ENCODE measurements around the gene LDHAL6A.

Gene LDHAL6A

DNA sequence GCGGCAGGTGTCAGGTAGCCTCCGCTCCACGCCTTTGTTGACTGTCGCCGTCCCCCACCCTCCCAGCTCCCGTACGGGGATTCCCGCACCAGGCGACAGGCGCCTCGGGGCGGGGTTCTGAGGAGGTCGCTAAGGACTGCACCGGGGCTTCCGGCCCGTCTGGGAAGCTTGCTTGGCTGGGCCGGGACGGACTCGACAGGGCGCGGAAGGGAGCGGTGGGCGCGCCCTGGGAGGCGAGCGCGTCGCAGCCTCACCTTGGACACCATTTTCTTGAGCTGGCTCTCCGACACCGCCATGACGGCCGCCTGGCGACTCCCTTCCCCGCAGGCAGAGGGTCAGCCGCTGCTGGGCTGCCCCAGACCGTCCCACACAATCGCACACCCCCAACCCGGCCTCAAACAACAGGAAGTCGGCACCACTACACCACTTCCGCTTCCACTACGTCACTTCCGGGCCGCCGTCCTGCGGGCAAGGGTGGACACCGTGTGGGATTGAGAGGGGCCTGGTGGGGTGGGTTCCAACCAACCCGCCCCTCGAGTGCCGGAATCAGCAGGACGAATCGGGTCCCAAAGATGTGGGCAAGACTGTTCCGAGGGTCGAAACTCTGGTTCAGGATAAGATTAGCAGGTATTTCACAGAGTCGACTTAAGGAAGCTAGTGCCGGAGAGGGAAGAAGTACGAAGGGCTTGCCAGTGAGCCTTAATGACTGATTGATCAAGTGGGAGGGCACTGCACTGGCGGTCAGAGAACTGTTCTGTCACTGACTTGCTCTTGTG is 71.1 kb downstream of the LDHAL6A start, which contains the start of gene TSG101 (continued):
- TF ChIP-seq ZNF114 (tag by site-specific recombination; IDR thresholded peaks at IDR 0.05) (no peak), ZFP3 (tag by site-specific recombination; IDR thresholded peaks at IDR 0.05; ENCODE audit: low read depth) (no peak), ZNF266 (tag by site-specific recombination; IDR thresholded peaks at IDR 0.05; ENCODE audit: low read depth) (no peak), ZNF16 (tag by site-specific recombination; IDR thresholded peaks at IDR 0.05; ENCODE audit: low read depth) (no peak), EGR2 (tag by site-specific recombination; IDR thresholded peaks at IDR 0.05; ENCODE audit: low read depth) (peak; percentile 61), ZNF777 (tag by site-specific recombination; IDR thresholded peaks at IDR 0.05; ENCODE audit: borderline replicate concordance) (no peak), IKZF3 (tag by site-specific recombination; IDR thresholded peaks at IDR 0.05) (no peak), ZBTB20 (tag by site-specific recombination; IDR thresholded peaks at IDR 0.05) (peak; percentile 78; the same call in 1 of the 2 replicates), KLF8 (tag by site-specific recombination; IDR thresholded peaks at IDR 0.05) (peak; percentile 87), ZBTB26 (tag by site-specific recombination; optimal IDR thresholded peaks at IDR 0.05) (peak; percentile 68), ZNF324 (tag by site-specific recombination; IDR thresholded peaks at IDR 0.05) (no peak), MZF1 (tag by site-specific recombination; IDR thresholded peaks at IDR 0.05; ENCODE audit: borderline replicate concordance) (no peak), ZNF404 (tag by site-specific recombination; IDR thresholded peaks at IDR 0.05) (no peak), ZNF138 (tag by site-specific recombination; IDR thresholded peaks at IDR 0.05; ENCODE audit: borderline replicate concordance) (no peak), ZNF366 (tag by site-specific recombination; conservative IDR thresholded peaks at IDR 0.05) (no peak), REST (tag by site-specific recombination; IDR thresholded peaks at IDR 0.05) (no peak), ZNF202 (tag by site-specific recombination; IDR thresholded peaks at IDR 0.05; ENCODE audit: borderline replicate concordance) (no peak), PRDM1 (tag by site-specific recombination; IDR thresholded peaks at IDR 0.05) (no peak), BCL11A (tag by site-specific recombination; IDR thresholded peaks at IDR 0.05; ENCODE audit: low read depth) (no peak), ZNF596 (tag by site-specific recombination; IDR thresholded peaks at IDR 0.05) (no peak), TCF7L2 (IDR thresholded peaks at IDR 0.05; ENCODE audit: borderline replicate concordance, low read depth, low read length) (no peak), RBAK (tag by site-specific recombination; IDR thresholded peaks at IDR 0.05) (no peak), ZNF654 (tag by site-specific recombination; IDR thresholded peaks at IDR 0.05; ENCODE audit: low read depth) (no peak), KLF16 (tag by site-specific recombination; IDR thresholded peaks at IDR 0.05) (peak; percentile 49; the same call in 1 of the 2 replicates)
- TF ChIP-seq, protein P1, sequence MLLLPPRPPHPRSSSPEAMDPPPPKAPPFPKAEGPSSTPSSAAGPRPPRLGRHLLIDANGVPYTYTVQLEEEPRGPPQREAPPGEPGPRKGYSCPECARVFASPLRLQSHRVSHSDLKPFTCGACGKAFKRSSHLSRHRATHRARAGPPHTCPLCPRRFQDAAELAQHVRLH (tag by site-specific recombination; IDR thresholded peaks at IDR 0.05), result peak; percentile 98
- TF ChIP-seq, protein P2, sequence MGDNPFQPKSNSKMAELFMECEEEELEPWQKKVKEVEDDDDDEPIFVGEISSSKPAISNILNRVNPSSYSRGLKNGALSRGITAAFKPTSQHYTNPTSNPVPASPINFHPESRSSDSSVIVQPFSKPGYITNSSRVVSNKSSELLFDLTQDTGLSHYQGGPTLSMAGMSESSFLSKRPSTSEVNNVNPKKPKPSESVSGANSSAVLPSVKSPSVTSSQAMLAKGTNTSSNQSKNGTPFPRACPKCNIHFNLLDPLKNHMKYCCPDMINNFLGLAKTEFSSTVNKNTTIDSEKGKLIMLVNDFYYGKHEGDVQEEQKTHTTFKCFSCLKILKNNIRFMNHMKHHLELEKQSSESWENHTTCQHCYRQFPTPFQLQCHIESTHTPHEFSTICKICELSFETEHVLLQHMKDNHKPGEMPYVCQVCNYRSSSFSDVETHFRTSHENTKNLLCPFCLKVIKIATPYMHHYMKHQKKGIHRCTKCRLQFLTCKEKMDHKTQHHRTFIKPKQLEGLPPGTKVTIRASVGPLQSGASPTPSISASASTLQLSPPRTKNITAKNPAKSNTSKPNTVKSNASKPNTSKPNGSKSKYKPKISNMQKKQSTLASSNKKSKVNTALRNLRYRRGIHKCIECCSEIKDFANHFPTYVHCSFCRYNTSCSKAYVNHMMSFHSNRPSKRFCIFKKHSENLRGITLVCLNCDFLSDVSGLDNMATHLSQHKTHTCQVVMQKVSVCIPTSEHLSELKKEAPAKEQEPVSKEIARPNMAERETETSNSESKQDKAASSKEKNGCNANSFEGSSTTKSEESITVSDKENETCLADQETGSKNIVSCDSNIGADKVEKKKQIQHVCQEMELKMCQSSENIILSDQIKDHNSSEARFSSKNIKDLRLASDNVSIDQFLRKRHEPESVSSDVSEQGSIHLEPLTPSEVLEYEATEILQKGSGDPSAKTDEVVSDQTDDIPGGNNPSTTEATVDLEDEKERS (tag by site-specific recombination; IDR thresholded peaks at IDR 0.05), result no peak
- TF ChIP-seq, protein P3, sequence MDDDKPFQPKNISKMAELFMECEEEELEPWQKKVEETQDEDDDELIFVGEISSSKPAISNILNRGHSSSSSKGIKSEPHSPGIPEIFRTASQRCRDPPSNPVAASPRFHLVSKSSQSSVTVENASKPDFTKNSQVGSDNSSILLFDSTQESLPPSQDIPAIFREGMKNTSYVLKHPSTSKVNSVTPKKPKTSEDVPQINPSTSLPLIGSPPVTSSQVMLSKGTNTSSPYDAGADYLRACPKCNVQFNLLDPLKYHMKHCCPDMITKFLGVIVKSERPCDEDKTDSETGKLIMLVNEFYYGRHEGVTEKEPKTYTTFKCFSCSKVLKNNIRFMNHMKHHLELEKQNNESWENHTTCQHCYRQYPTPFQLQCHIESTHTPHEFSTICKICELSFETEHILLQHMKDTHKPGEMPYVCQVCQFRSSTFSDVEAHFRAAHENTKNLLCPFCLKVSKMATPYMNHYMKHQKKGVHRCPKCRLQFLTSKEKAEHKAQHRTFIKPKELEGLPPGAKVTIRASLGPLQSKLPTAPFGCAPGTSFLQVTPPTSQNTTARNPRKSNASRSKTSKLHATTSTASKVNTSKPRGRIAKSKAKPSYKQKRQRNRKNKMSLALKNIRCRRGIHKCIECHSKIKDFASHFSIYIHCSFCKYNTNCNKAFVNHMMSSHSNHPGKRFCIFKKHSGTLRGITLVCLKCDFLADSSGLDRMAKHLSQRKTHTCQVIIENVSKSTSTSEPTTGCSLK (tag by site-specific recombination; IDR thresholded peaks at IDR 0.05), result no peak
- TF ChIP-seq, protein P4, sequence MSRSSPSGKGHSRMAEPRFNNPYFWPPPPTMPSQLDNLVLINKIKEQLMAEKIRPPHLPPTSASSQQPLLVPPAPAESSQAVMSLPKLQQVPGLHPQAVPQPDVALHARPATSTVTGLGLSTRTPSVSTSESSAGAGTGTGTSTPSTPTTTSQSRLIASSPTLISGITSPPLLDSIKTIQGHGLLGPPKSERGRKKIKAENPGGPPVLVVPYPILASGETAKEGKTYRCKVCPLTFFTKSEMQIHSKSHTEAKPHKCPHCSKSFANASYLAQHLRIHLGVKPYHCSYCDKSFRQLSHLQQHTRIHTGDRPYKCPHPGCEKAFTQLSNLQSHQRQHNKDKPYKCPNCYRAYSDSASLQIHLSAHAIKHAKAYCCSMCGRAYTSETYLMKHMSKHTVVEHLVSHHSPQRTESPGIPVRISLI (tag by site-specific recombination; IDR thresholded peaks at IDR 0.05), result no peak

All from HEK293 (cell line).